H7 (cell line): ENCODE results near the gene DMAC2L. TPM values are rescaled to one million over a fixed set of nuclear protein-coding genes. Genes with fewer than 3 reads are reported as not detected.
A peak's percentile ranks its signal among the peaks of the same experiment; 100 is the strongest.

Experiments used
- DNase-seq: peaks from one replicate; pipeline ENCODE4 v3.0.0; 2012
- H3K27me3 ChIP-seq: 2 replicates; pipeline ENCODE4 v1.6.0; 2011; ENCODE audit warnings: mild to moderate bottlenecking, low read length; ENCODE audit not compliant: control insufficient read depth, insufficient read depth
- H3K36me3 ChIP-seq: replicated peaks from 2 replicates; pipeline ENCODE4 v1.5.1; 2011; ENCODE audit warnings: low read length; ENCODE audit not compliant: control insufficient read depth, insufficient read depth
- H3K4me3 ChIP-seq: 2 replicates; pipeline ENCODE4 v1.5.1; 2011; ENCODE audit warnings: low read depth, mild to moderate bottlenecking, control low read depth, low read length, moderate library complexity; ENCODE audit not compliant: insufficient read depth
- total RNA-seq: library from RNA; depleted of rRNA; stranded (reverse); fragments of >200 nt; shearing (Covaris generic); gene quantifications from 2 replicates; pipeline ENCODE4 v1.2.3, GENCODE V29; 2014; rRNA removed

Gene DMAC2L
- total RNA-seq, result 8.0 and 8.2 TPM in 2 replicates

GRCh38 chr14:50311972-50312733 lies at the start of gene DMAC2L, which contains the start of gene L2HGDH:
Gene DMAC2L (plus strand): TSS chr14:50312324. CDS start chr14:50321488, 9,164 bp downstream.
Gene L2HGDH (minus strand): TSS chr14:50312229. CDS start chr14:50312150, 79 bp downstream.
- H3K27me3 ChIP-seq, result no peaks in the 10 kb centered on the region
- peak within 1 kb of the TSS; percentile 91 for H3K4me3 ChIP-seq
- DNase-seq, result peak; percentile 97
- H3K36me3 ChIP-seq, result peaks cover 2% of the 10 kb centered on the region; the same call in 1 of the 2 replicates

GRCh38 chr14:50262865-50263264 lies 49.3 kb upstream of the DMAC2L start:
- Histone ChIP-seq H3K4me3 (no peak overlapping the region), H3K36me3 (peaks cover 3% of the 10 kb centered on the region; the same call in 1 of the 2 replicates), H3K27me3 (no peaks in the 10 kb centered on the region)
- no peak for DNase-seq

GRCh38 chr14:50263321-50263720 lies 48.8 kb upstream of the DMAC2L start:
- H3K36me3 ChIP-seq, result peaks cover 3% of the 10 kb centered on the region; the same call in 1 of the 2 replicates
- no peak overlapping the region for H3K4me3 ChIP-seq
- no peaks in the 10 kb centered on the region for H3K27me3 ChIP-seq
- DNase-seq, result no peak

GRCh38 chr14:50265029-50265428 lies 47.1 kb upstream of the DMAC2L start:
- Histone ChIP-seq H3K36me3 (peaks cover 3% of the 10 kb centered on the region; the same call in 1 of the 2 replicates), H3K27me3 (no peaks in the 10 kb centered on the region), H3K4me3 (no peak overlapping the region)
- no peak for DNase-seq

GRCh38 chr14:50270932-50271331 lies 41.2 kb upstream of the DMAC2L start:
- H3K4me3 ChIP-seq, result no peak overlapping the region

GRCh38 chr14:50272498-50272897 lies 39.6 kb upstream of the DMAC2L start:
- no peak for DNase-seq
- Histone ChIP-seq H3K4me3 (no peak overlapping the region), H3K27me3 (no peaks in the 10 kb centered on the region), H3K36me3 (no peaks in the 10 kb centered on the region; the same call in 1 of the 2 replicates)

More at GRCh38 chr14:50270932-50271331, 41.2 kb upstream of the DMAC2L start:
- Histone ChIP-seq H3K27me3 (no peaks in the 10 kb centered on the region), H3K36me3 (no peaks in the 10 kb centered on the region; the same call in 1 of the 2 replicates)
- DNase-seq, result no peak

GRCh38 chr14:50285861-50286260 lies 26.3 kb upstream of the DMAC2L start:
- H3K27me3 ChIP-seq, result no peaks in the 10 kb centered on the region
- no peaks in the 10 kb centered on the region; the same call in 1 of the 2 replicates for H3K36me3 ChIP-seq
- H3K4me3 ChIP-seq, result no peak overlapping the region
- no peak for DNase-seq

- DNase-seq, result no peak
- Histone ChIP-seq H3K4me3 (no peak overlapping the region), H3K36me3 (no peaks in the 10 kb centered on the region), H3K27me3 (no peaks in the 10 kb centered on the region)
These were observed 24.0 kb upstream of the DMAC2L start for GRCh38 chr14:50288146-50288545.

- Histone ChIP-seq H3K27me3 (no peaks in the 10 kb centered on the region), H3K36me3 (no peaks in the 10 kb centered on the region; the same call in 1 of the 2 replicates), H3K4me3 (no peak overlapping the region)
- no peak for DNase-seq
These were observed 21.8 kb upstream of the DMAC2L start for GRCh38 chr14:50290306-50290705.

- Histone ChIP-seq H3K27me3 (no peaks in the 10 kb centered on the region), H3K4me3 (no peak overlapping the region), H3K36me3 (no peaks in the 10 kb centered on the region)
- DNase-seq, result no peak
These were observed 12.5 kb upstream of the DMAC2L start for GRCh38 chr14:50299585-50299984.

GRCh38 chr14:50301914-50302313 lies 10.2 kb upstream of the DMAC2L start:
- H3K4me3 ChIP-seq, result no peak overlapping the region
- no peak for DNase-seq
- no peaks in the 10 kb centered on the region for H3K36me3 ChIP-seq
- no peaks in the 10 kb centered on the region for H3K27me3 ChIP-seq

- Histone ChIP-seq H3K27me3 (no peaks in the 10 kb centered on the region), H3K36me3 (no peaks in the 10 kb centered on the region), H3K4me3 (no peak overlapping the region)
- DNase-seq, result no peak
These were observed 8.2 kb upstream of the DMAC2L start for GRCh38 chr14:50303744-50304471.

GRCh38 chr14:50308363-50308915 lies 3.7 kb upstream of the DMAC2L start:
- Histone ChIP-seq H3K4me3 (no peak overlapping the region), H3K27me3 (no peaks in the 10 kb centered on the region)
- DNase-seq, result no peak

GRCh38 chr14:50310445-50310844 lies 1.7 kb upstream of the DMAC2L start:
- Histone ChIP-seq H3K36me3 (peaks cover 2% of the 10 kb centered on the region; the same call in 1 of the 2 replicates), H3K4me3 (no peak overlapping the region), H3K27me3 (no peaks in the 10 kb centered on the region)
- no peak for DNase-seq

More at GRCh38 chr14:50308363-50308915, 3.7 kb upstream of the DMAC2L start:
- no peaks in the 10 kb centered on the region for H3K36me3 ChIP-seq
